ENCODE data around the gene NAV2.

- no peak for TF ChIP-seq PATZ1 (CRISPR knock-in tag; IDR thresholded peaks at IDR 0.05; ENCODE audit: borderline replicate concordance)
- TF ChIP-seq ZFP3 (CRISPR knock-in tag; IDR thresholded peaks at IDR 0.05): no peak
- no peak for TF ChIP-seq OSR1 (CRISPR knock-in tag; IDR thresholded peaks at IDR 0.05)
- TF ChIP-seq ZNF70 (CRISPR knock-in tag; IDR thresholded peaks at IDR 0.05): no peak
- TF ChIP-seq CREB5 (CRISPR knock-in tag; IDR thresholded peaks at IDR 0.05; ENCODE audit: low read depth): no peak
- TF ChIP-seq TSHZ2 (CRISPR knock-in tag; IDR thresholded peaks at IDR 0.05): no peak
- TF ChIP-seq ZNF8 (CRISPR knock-in tag; IDR thresholded peaks at IDR 0.05): no peak
- TF ChIP-seq ZFP30 (CRISPR knock-in tag; IDR thresholded peaks at IDR 0.05): no peak
- no peak for TF ChIP-seq POU6F1 (CRISPR knock-in tag; IDR thresholded peaks at IDR 0.05; ENCODE audit: borderline replicate concordance, low read depth)
Measured at GRCh38 chr11:20122131-20122530, 409.5 kb downstream of the NAV2 start.

All from SK-N-SH treated with all-trans-retinoic acid at 6 μM for 48 hours (cell line).